HTR-8/SVneo (cell line): ENCODE measurements around the gene DNLZ.
A peak's percentile ranks its signal among the peaks of the same experiment; 100 is the strongest.
"Not testable (repeated sequence)": the region's sequence is repeated elsewhere in the genome, so short reads cannot be mapped to it uniquely, and the experiment has no call there.

Experiments
- DNase-seq: peaks from one replicate; pipeline ENCODE4 v3.0.0; 2011; ENCODE audit warnings: low spot score, mixed read lengths; ENCODE audit not compliant: insufficient read length
- FAIRE-seq: peaks from 2 replicates; lab custom pipeline; 2011; peaks lifted over from hg19 to GRCh38; lab: Jason Lieb, UNC

Gene DNLZ

DNA sequence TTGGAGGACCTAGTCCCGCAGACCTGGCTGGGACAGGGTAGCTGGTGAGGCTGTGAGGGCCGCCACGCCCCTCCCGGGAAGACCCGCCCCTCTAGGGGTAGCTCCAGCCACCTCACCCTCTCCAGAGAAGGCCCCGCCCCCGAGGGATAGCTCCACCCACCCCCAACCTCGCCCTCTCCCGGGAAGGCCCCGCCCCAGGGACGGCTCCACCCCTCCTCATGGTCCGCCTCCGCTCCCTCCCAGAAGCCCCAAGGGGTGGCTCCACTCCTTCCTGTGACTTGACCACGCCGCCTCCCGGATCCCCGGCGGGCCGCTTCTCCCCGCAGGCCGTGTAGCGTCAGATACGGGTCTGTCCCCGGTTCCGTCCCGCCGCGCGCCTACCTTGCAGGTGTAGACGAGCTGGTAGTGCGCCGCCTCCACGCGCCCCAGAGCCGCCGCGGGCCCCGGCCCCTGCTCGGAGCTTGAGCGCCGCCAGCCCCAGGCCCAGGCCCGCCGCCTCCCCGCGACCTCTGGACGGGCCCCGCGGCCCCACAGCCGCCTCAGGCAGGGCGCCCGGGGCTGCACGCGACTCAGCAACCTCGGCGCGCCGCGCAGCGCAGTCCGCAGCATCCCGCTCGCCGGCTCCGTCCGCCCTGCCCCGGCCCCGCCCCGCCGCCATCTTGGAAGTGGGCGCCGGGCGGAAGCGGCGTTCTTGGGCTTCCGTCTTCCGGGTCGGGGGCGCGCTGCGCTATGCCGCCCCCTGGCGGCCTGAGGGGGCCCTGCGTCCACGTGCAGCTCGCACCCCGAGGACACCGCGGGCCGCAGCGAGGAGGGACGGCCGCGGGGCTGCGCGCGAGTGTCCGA, at the start of gene DNLZ:
Gene DNLZ (minus strand): TSS at position 639 of the 843 bp plus-strand sequence. CDS start 30 bp downstream, at position 609.
- FAIRE-seq = peak; percentile 79
- DNase-seq = peak; percentile 90

DNA sequence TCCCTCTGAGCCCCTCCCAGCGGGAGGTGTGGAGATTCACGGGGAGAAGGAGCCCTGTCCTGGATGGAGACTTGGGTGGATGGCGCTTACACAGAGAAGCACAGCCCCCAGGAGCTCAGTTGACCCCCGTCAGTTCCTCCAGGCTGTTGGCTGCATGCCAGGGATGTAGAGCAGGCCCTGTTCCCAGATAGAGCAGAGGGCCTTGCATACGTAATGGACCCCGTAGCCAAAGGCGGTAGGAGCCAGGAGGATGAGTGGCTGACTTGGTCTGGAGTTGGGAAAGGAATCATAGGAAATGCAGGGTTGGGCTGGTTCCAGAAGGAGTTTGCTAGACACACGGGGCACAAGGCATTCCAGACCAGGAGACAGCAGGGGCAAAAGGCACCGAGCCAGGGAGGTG, 49.4 kb upstream of the DNLZ start:
- DNase-seq = no peak

DNA sequence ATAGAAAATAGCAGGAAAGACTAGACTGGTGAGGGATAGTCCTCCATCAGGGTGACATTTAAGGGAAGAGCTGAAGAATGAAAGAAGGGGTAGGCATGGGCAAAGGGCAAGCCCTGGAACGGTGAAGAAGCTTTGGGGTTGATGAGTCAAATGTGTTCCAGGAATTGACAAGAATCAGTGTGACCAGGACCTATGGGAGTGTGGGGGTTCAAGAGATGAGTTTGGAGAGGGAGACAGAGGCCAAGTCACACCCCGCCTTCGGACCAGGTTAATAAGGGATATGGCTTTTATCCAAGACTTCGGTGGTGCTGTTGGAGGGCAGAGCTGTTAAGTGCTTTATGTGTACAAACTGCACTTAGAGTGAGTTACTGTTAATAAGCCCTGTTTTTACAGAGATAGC, 47.8 kb upstream of the DNLZ start:
- DNase-seq = no peak

More for the DNA sequence above, 49.4 kb upstream of the DNLZ start:
- no peak for FAIRE-seq

DNA sequence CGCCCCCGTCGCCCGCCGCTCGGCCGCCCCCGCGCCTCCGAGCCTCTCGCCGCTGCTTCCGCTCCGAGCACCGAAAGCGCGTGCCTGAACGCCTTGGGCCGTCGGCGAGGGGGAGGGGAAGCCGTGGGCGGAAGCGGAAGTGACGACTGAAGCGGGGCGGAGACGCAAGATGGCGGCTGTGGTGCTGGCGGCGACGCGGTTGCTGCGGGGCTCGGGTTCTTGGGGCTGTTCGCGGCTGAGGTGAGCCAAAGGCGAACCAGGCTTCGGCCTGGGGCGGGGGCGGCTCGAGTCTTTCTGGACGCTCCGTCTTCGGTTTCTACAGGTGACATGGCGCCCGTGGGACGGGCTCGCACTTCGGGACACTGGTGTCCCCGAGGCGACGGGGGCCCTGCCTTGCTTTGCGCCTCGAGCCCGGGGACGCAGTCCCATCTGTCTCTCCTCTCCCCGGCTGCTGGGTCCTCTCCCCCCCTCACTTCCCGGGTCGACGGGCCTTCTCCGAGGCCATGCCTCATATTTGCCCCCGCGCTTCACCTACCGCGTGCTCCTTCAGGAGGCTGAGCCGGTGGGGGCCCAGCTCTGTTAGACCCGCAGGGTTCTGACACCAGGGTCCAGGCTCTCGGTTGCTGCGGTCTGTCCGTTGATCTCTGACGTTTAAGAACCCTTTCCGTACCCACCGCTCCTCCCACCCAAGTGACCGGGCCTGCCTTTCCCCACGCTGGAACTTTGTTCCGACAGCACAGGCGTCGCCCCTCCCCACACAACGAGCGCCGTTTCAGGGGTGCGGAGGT, 47.1 kb upstream of the DNLZ start, which contains the start of the genes ENTR1 and PMPCA:
Gene ENTR1 (minus strand): TSS at position 115 of the 788 bp plus-strand sequence. CDS start 217 bp downstream, outside the sequence.
Gene PMPCA (plus strand): TSS at position 159 of the 788 bp plus-strand sequence. CDS start 11 bp downstream, at position 170.
- FAIRE-seq (peak; percentile 83), DNase-seq (peak; percentile 90)

More for the DNA sequence above, 47.8 kb upstream of the DNLZ start:
- FAIRE-seq = no peak

DNA sequence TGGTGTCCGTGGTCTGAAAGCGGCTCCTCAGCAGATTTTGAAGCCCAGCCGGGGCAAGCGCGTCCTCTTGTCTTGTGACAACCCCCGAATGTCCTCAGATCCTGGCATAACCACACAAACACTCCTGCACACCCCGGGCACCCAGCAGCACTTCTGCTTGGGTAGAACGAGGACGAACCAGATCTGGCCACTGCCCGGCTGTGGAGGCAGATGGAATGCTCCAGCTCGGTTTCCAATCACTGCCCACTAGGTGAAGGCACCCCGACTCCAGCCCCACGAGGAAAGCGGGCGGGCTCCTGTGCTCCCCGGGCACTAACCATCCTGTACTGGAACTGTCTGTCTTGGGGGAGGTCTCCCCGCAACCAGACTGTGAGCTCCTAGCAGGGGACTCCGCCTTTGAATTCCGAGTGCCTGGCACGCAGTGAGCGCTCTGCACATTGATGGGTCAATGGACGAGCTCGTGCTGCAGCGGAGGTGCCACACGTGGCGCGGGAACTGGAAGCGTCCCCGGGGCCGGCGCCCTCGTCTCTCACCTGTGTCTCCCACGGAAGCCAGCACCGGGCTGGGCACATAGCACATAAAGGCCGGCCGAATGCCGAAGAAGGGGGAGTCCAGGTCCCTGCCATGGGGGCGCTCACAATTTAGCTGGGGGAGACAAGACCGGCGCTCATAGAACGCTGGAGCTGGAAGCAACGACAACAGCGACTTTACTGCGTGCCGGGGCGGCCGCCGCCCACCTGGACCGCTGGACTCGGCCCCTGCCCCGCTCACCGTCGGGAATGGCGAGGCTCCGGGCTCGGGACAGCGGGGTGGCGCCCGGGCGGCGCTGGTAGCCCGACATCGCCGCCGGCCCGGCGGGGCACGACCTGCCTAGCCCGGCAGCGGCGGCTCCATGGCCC, 46.3 kb upstream of the DNLZ start:
- FAIRE-seq = no peak
- DNase-seq = peak; percentile 41

DNA sequence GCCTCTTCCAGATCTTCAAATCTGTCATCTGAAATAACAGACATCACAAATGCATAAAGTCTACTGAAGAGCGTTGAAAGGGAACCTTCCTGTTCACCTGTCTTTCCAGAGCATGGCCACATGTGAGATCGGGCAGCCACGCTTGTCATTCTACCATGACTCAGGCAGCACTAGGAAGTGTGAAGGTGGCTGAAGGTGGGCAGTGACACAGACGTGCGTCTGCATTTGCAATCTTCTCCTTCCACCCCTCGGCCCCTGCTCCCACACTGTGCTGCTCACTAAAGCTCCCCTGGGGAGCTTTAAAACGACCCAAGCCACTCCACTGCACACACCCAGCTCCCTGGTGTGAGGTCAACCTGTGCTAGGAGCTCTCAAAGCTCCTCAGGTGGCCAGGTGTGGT, 44.4 kb upstream of the DNLZ start:
- no peak for DNase-seq
- FAIRE-seq = no peak

DNA sequence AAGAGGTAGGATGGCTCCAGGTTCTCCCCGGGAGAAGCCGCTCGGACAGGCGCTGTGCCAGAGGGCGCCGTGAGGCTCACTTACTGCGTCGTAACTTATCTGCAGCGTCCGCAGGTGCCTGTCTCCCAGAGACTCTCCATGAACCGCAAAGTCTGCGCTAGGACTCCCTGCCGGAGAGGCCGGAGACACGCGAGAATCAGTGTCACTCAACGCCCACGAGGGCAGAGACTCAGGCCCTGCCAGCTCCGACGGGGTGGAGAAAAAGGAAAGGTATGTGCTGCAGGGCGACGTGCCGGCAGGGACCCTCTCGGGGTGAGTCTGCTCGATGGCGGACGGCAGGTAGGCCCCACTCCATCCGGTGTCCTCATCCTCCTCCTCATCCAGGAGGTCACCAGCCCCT, 43.5 kb upstream of the DNLZ start:
- FAIRE-seq, DNase-seq: not testable (repeated sequence)

DNA sequence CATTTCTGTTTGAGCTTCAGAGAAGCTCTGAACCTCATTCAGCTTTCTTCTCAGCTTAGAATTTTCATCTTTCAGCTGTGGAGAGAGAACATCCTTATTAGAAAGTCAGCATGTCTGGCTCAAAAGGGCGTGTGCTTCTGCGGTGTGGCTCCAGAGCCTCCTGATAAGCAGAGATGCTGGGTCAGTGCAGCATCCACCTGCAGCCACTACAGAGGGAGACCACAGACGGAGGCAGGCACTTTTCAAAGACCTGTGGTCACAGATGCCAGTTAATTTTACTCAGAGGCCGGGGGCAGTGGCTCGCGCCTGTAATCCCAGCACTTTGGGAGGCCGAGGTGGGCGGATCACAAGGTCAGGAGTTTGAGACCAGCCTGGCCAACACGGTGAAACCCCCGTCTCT, 42.4 kb upstream of the DNLZ start:
- not testable (repeated sequence) for FAIRE-seq, DNase-seq

DNA sequence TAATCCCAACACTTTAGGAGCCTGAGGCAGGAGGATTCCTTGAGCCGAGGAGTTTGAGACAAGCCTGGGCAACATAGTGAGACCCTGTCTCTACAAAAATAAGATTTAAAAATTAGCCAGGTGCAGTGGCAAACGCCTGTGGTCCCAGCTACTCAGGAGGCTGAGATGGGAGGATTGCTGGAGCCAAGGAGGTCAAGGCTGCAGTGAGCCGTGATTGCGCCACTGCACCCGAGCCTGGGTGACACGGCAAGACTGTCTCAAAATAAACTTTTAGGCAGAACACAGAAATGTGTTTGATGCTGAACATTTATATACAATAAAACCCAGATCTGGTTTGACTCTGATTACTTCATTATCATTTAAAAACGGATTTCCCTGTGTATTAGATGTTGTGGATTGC, 41.9 kb upstream of the DNLZ start:
- DNase-seq = no peak
- no peak for FAIRE-seq

DNA sequence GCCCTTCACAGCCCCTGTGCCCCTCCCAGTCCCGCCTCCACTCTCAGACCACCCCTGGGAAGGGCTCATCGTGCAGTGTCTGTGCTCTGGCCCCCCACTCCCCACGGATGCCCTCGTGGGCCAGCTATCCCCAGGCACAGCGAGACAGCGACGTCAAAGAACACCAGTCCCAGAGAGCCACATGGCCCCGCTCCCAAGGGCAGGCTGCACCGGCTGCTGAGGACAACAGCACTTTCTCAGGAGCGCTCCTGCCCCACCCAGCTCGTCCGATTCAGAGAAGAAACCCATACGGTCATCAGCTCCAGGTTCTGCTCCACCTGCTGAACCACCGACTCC, 41.2 kb upstream of the DNLZ start:
- DNase-seq = no peak
- no peak for FAIRE-seq

DNA sequence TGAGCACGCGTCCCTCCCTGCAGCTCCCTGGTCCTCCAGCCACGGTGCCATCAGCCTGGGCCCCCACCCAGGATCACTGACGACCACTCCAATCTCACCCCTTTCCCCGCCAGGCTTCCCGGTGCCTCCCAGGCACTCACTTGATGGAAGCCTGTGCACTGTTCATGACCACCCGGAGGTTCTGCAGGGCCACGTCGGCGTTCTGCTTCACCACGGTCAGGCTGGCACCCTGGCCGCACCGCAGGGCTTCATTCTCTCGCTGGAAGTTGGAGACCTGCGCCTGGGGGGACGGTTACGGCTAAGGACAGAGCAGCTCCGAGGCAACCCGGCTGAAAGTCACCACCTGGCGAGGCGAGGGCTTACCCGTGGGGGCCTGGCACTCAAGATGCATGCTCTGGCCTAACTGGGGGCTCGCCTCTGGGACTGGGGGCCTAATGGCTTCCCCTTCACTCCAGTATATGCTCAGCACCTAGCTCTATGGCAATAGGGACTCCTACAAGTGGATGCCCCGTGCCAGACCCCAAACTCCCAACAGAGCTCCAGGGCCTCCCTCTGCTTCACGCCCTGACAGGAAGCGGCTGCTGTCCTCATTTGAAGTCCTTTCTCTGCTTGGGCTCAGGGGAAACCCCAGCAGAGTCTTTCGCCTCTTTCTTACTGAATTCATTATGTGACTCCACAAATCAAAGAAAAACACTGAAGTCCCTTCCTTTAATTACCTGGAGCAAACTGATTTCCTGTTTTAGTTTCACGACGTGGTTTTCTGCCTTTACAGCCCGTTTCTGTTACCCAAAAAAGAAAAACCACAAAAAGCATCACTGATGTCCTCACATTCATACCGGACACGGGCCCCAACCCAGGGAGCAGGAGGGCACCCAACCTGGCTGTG, 40.6 kb upstream of the DNLZ start:
- no peak for FAIRE-seq

DNA sequence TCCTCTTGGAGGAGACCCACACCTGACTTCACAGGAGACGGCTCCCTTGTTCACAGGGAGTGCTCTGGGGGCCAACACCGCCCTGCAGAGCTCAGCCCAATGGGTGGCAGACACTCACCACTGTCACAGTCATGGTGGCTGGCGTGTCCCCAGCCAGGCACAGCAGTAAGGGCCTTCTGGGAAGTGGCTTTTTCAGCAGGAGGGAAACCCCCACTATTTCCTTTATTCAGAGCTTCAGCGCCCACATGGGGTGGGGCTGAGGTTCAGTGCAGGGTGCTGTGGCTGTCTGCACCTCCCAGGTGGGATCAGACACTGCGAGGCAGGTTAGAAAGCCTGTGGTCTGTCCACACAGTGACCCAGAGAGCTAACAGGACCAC, 40.0 kb upstream of the DNLZ start:
- DNase-seq (no peak), FAIRE-seq (no peak)

More for the DNA sequence above, 40.6 kb upstream of the DNLZ start:
- no peak for DNase-seq

DNA sequence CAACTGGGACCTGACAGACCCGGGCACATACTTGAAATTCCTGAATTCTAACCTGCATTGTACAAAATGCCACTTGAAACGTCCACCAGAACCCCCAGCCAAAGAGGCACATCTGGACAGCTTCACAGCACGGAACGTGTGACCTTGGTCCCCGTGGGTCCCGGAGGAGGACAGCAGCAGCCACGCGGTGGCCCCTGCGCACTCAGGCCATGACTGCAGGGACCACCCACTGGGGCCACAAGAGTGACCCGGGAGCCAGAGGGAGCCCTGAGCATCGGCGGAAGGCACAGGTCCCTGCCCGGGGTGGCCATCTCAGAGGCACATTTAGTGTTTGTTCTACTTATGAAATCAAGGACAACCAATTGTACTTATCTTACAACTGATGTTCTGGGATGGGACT, 38.5 kb upstream of the DNLZ start:
- no peak for DNase-seq
- no peak for FAIRE-seq

DNA sequence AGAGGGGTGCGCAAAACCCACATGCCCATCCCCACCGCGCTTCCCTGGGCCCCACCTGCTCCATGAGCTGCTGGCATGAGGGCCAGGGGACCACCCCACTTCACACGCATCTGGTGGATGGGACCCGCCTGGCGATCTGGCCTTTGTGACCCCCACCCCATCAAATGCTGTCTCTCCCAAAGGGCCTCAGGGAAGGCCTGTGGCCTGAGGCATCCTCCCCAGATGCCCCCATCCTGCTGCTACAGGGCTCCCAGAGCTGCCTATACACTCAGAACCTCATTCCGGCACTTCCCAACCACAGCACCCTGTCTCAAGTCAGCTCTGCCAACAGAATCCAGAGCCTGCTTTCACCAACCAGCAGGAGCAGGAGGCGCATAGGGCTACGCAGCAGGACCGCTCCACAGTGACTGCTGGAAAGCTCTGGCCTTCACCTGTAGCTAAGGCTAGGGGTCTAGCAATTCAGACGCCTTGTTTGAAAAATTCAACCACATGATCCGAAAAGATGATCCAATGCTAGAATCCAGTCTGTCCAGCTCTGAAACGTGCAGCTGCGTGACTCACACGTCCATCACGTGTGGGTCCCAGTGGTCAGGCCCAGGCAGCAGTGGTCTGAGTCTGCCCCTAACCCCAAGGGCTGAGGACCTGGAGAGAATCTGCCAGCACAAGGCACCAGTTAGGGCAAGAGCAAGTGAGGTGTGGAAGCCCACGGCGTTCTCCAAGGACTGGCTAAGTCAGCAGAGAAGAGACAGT, 37.8 kb upstream of the DNLZ start:
- FAIRE-seq (no peak), DNase-seq (no peak)

DNA sequence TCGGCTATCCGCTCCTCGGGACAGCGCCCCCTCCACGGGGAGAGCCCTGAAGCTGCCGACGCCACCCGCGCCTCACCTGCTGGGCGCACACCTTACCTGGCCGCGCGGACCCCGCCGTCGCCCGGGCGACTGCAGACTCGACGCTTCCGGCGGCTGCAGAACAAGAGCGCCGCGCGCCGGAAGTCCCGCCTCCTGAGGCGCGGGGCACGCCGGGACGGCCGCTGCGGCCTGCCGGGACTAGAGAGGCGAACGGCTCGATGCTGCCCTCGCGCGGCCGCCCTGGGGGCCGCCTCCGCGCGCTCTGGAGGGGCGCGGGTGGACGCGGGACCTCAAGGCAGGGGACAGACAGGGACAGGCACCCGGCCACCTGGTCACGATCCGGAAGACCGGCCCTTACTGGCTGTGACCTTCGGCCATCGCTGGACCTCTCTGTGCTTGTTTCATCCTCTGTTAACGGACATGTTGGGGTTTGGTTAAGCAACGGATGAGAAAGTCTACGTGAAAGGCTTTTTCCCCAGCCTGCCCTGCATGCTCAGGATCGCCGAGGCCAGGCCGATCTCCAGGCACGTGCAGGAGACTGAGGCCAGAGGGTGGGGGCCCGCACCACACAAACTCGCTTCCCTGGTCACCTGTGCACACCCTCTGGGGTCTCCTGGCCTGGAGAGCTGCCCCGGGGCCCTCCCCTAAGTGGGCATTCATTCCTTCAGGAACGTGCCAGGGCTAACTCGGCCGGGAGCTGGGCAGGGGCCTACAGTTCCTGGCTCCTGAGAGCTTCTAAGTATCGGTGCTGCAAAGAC, 36.7 kb upstream of the DNLZ start, which contains the start of gene SNAPC4:
Gene SNAPC4 (minus strand): TSS at position 133 of the 797 bp plus-strand sequence. CDS start 1,742 bp downstream, outside the sequence.
- peak; percentile 4 for FAIRE-seq
- peak; percentile 91 for DNase-seq

DNA sequence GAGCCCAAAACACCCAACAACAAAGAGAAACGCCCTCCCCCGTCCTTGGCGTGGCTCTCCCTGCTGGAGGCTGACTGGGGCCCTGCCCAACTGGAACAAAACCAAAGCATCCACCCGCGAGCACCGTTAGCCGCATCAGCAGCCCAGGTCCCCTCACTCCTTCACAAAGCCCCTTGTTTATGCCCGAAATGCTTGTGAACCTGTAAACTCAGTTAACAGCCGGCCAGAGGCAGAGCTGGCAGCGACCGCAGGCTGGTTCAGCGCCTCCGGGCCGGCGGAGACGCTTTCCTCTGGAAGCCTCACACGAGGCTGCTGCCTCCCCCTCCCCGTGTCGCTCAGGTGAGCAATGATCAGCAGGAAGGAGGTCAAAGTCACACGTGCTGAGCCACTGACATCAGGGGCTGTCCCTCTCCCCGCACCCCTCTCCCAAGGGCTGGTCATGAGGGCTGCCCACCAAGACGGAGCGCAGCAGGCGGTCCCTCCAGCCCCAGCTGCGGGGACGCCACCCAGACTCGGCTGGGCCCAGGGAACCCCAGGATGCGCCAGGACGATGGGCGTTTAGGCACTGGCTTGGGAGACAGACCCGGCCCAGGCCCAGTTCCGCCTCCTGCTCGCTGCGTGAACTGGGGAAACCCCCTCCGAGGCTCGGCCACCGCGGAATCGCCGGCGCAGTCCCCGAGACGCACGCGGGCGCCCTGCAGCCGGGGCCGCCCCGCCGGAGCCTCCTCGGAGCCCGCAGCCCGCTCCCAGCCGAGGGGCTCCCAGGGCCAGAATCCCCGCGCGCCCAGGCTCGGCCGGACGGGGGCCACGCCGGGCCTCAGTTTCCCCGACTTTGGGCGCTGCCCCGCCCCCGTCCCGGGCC, 35.9 kb upstream of the DNLZ start:
- FAIRE-seq = no peak

DNA sequence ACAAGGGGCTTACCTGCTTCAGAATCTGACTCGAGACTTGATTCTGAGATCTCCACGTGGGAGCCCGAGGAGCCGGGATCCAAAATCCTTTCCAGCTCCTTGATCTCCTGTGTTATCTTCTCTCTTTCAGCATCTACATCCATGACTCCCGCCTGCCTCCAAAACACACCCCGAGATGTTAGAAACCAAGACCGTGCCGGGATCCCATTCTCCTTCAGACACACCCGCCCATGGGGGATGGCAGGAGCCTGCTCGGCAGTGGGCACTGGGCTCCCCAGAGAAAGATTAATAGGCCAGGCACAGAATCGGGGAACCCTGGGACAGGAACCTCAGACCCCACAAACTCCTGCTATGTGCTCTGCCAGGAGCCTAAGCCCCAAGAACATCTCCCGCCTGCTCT, 34.7 kb upstream of the DNLZ start:
- DNase-seq (no peak), FAIRE-seq (no peak)

More for the DNA sequence above, 35.9 kb upstream of the DNLZ start:
- peak; percentile 5 for DNase-seq
